Measurements from ENCODE around the gene PDGFB.

- TF ChIP-seq CTCF (conservative IDR thresholded peaks at IDR 0.05; ENCODE audit: low read depth in 2 of 2) (no peak), POLR2AphosphoS5 (IDR thresholded peaks at IDR 0.05; ENCODE audit: low read depth) (no peak), EZH2 (IDR thresholded peaks at IDR 0.05; ENCODE audit: low read depth, unreplicated experiment) (no peak), CREB1 (CRISPR knock-in tag; IDR thresholded peaks at IDR 0.05; ENCODE audit: low read depth) (no peak), REST (IDR thresholded peaks at IDR 0.05; ENCODE audit: unreplicated experiment) (no peak)
Observed at GRCh38 chr22:39208013-39208680, 36.6 kb downstream of the PDGFB start.

Measured in GM23338 (cell line).